GM23338 (cell line): Measurements from ENCODE around the gene BICC1. TPM values are rescaled to one million over a fixed set of nuclear protein-coding genes. Genes with fewer than 3 reads are reported as not detected.

ENCODE experiments used
- ATAC-seq: fragments of 200-7000 bp; cut with Tn5 transposase; 3 replicates; pipeline ENCODE4 v1.9.1; 2020
- DNase-seq: peaks from one replicate; pipeline ENCODE4 v3.0.0-alpha.2; 2015; ENCODE audit warnings: low spot score
- H2AFZ ChIP-seq: fragments of 200-600 bp; sonication (generic); 2 replicates; pipeline ENCODE4 v1.8.0; 2016; ENCODE audit warnings: antibody characterized with exemption, mild to moderate bottlenecking, moderate library complexity
- H3F3A ChIP-seq: fragments of 200-600 bp; sonication (generic); replicated peaks from 2 replicates; pipeline ENCODE4 v1.8.0; 2017; ENCODE audit warnings: antibody characterized with exemption, mixed run types, low read depth
- H3K27ac ChIP-seq: fragments of 200-600 bp; sonication (generic); 2 replicates; pipeline ENCODE4 v1.6.1; 2016; ENCODE audit warnings: low read depth
- H3K27me3 ChIP-seq: fragments of 200-600 bp; sonication (generic); 2 replicates; pipeline ENCODE4 v1.8.0; 2016; ENCODE audit warnings: mild to moderate bottlenecking, mixed run types, moderate library complexity; ENCODE audit not compliant: insufficient read depth
- H3K36me3 ChIP-seq: fragments of 200-600 bp; sonication (generic); 2 replicates; pipeline ENCODE4 v1.8.0; 2016; ENCODE audit warnings: mild to moderate bottlenecking; ENCODE audit not compliant: insufficient read depth
- H3K4me1 ChIP-seq: fragments of 200-600 bp; sonication (generic); 2 replicates; pipeline ENCODE4 v1.8.0; 2016; ENCODE audit warnings: mild to moderate bottlenecking, moderate library complexity; ENCODE audit not compliant: insufficient read depth
- H3K4me2 ChIP-seq: fragments of 200-600 bp; sonication (generic); 2 replicates; pipeline ENCODE4 v1.7.1; 2017; ENCODE audit warnings: mixed run types
- H3K4me3 ChIP-seq: fragments of 200-600 bp; sonication (generic); 2 replicates; pipeline ENCODE4 v1.6.1; 2016; ENCODE audit warnings: mixed run types
- H3K79me2 ChIP-seq: fragments of 200-600 bp; sonication (generic); replicated peaks from 2 replicates; pipeline ENCODE4 v1.8.0; 2017; ENCODE audit warnings: mild to moderate bottlenecking; ENCODE audit not compliant: insufficient read depth
- H3K9me2 ChIP-seq: fragments of 200-600 bp; sonication (generic); 2 replicates; pipeline ENCODE4 v1.8.0; 2017; ENCODE audit not compliant: insufficient read depth
- H4K20me1 ChIP-seq: fragments of 200-600 bp; sonication (generic); replicated peaks from 2 replicates; pipeline ENCODE4 v1.8.0; 2017; ENCODE audit warnings: mild to moderate bottlenecking; ENCODE audit not compliant: insufficient read depth
- H3K27ac Mint-ChIP-seq: 2 replicates; pipeline ENCODE4 v1.8.0; 2020; ENCODE audit warnings: inconsistent platforms, mild to moderate bottlenecking, moderate library complexity, mixed read lengths
- H3K27me3 Mint-ChIP-seq: 3 replicates; pipeline ENCODE4 v1.8.0; 2022; ENCODE audit warnings: low read depth, mild to moderate bottlenecking, moderate library complexity, mixed read lengths, inconsistent platforms; ENCODE audit not compliant: insufficient read depth, poor library complexity
- H3K36me3 Mint-ChIP-seq: 3 replicates; pipeline ENCODE4 v1.8.0; 2021; ENCODE audit warnings: low read depth, mild to moderate bottlenecking, inconsistent platforms, moderate library complexity, mixed read lengths
- H3K4me1 Mint-ChIP-seq: 3 replicates; pipeline ENCODE4 v1.8.0; 2020; ENCODE audit warnings: mild to moderate bottlenecking, inconsistent platforms, mixed read lengths
- H3K4me3 Mint-ChIP-seq: 3 replicates; pipeline ENCODE4 v1.8.0; 2021; ENCODE audit warnings: moderate library complexity, mild to moderate bottlenecking, inconsistent platforms, mixed read lengths
- H3K9me3 Mint-ChIP-seq: 3 replicates; pipeline ENCODE4 v1.8.0; 2020; ENCODE audit warnings: moderate library complexity, mild to moderate bottlenecking, inconsistent platforms, mixed read lengths
- CREB1 ChIP-seq: fragments of 250-450 bp; sonication (Bioruptor Pico); IDR thresholded peaks from 2 replicates; pipeline ENCODE4 v1.5.0; 2020; ENCODE audit warnings: low read depth, mild to moderate bottlenecking, moderate library complexity
- EZH2phosphoT487 ChIP-seq: fragments of 200-600 bp; sonication (generic); IDR thresholded peaks from one replicate; pipeline ENCODE4 v1.8.1; 2018; ENCODE audit warnings: antibody characterized with exemption; ENCODE audit not compliant: unreplicated experiment
- NANOG ChIP-seq: IDR thresholded peaks from 2 replicates; pipeline ENCODE4 v1.6.1; 2016; ENCODE audit warnings: antibody characterized with exemption, borderline replicate concordance
- POLR2AphosphoS5 ChIP-seq: IDR thresholded peaks from 2 replicates; pipeline ENCODE4 v1.6.1; 2016; ENCODE audit warnings: antibody characterized with exemption, low read depth
- STAT1 ChIP-seq: IDR thresholded peaks from one replicate; pipeline ENCODE4 v1.6.1; 2016; ENCODE audit warnings: antibody characterized with exemption; ENCODE audit not compliant: unreplicated experiment
- ZNF114 ChIP-seq: fragments of 250-450 bp; sonication (Bioruptor Pico); IDR thresholded peaks from 2 replicates; pipeline ENCODE4 v1.5.0; 2020; ENCODE audit warnings: mild to moderate bottlenecking, moderate library complexity
- polyA plus RNA-seq: library from polyadenylated mRNA; unstranded; fragments of >200 nt; fragmentation: Nextera tagmentation; extraction: Ambion mirVana; gene quantifications from 2 replicates; pipeline ENCODE4 v1.2.1, GENCODE V29; 2016
- total RNA-seq: library from RNA; depleted of rRNA; stranded (reverse); fragments of >200 nt; shearing (Covaris generic); gene quantifications from 2 replicates; pipeline ENCODE4 v1.2.3, GENCODE V29; 2014
- TF ChIP-seq, protein P1 (sequence below): fragments of 250-450 bp; sonication (Bioruptor Pico); IDR thresholded peaks from 2 replicates; pipeline ENCODE4 v1.5.0; 2020; ENCODE audit warnings: mild to moderate bottlenecking, moderate library complexity
- TF ChIP-seq, protein P2 (sequence below), 2 experiments: fragments of 200-600 bp in 1 of 2; sonication (generic) in 1 of 2; conservative IDR thresholded peaks; 2 replicates each; pipeline versions ENCODE4 v1.5.1 to v1.6.1; 2016 to 2017; ENCODE audit warnings: antibody characterized with exemption in 2 of 2, low read depth in 2 of 2, mild to moderate bottlenecking in 2 of 2, moderate library complexity in 1 of 2

Gene BICC1
- total and polyA plus RNA-seq, 2 experiments from 2014 or later: 1.3 to 2.2 TPM

DNA sequence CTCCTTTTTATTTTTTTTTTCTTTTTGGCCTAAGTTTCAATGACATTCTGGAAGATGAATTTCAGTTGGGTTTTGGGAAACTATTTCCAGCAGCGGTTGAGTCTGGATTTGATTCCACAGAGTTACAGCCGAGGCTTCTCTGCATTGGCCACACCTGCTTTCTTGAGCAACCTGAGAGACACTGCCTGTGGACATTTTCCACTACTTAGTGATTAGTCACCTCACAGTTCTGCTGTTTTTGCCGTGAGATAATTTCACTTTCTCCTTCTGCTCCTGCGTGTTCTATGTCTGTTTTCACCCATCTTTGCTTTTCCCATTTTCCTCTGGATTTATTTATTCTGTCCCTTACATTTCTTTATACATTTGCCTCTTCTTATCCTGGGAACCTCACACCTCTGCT, 243.0 kb downstream of the BICC1 start (continued):
- no peak for TF ChIP-seq NANOG
- TF ChIP-seq EZH2phosphoT487: no peak
- TF ChIP-seq, protein P1, sequence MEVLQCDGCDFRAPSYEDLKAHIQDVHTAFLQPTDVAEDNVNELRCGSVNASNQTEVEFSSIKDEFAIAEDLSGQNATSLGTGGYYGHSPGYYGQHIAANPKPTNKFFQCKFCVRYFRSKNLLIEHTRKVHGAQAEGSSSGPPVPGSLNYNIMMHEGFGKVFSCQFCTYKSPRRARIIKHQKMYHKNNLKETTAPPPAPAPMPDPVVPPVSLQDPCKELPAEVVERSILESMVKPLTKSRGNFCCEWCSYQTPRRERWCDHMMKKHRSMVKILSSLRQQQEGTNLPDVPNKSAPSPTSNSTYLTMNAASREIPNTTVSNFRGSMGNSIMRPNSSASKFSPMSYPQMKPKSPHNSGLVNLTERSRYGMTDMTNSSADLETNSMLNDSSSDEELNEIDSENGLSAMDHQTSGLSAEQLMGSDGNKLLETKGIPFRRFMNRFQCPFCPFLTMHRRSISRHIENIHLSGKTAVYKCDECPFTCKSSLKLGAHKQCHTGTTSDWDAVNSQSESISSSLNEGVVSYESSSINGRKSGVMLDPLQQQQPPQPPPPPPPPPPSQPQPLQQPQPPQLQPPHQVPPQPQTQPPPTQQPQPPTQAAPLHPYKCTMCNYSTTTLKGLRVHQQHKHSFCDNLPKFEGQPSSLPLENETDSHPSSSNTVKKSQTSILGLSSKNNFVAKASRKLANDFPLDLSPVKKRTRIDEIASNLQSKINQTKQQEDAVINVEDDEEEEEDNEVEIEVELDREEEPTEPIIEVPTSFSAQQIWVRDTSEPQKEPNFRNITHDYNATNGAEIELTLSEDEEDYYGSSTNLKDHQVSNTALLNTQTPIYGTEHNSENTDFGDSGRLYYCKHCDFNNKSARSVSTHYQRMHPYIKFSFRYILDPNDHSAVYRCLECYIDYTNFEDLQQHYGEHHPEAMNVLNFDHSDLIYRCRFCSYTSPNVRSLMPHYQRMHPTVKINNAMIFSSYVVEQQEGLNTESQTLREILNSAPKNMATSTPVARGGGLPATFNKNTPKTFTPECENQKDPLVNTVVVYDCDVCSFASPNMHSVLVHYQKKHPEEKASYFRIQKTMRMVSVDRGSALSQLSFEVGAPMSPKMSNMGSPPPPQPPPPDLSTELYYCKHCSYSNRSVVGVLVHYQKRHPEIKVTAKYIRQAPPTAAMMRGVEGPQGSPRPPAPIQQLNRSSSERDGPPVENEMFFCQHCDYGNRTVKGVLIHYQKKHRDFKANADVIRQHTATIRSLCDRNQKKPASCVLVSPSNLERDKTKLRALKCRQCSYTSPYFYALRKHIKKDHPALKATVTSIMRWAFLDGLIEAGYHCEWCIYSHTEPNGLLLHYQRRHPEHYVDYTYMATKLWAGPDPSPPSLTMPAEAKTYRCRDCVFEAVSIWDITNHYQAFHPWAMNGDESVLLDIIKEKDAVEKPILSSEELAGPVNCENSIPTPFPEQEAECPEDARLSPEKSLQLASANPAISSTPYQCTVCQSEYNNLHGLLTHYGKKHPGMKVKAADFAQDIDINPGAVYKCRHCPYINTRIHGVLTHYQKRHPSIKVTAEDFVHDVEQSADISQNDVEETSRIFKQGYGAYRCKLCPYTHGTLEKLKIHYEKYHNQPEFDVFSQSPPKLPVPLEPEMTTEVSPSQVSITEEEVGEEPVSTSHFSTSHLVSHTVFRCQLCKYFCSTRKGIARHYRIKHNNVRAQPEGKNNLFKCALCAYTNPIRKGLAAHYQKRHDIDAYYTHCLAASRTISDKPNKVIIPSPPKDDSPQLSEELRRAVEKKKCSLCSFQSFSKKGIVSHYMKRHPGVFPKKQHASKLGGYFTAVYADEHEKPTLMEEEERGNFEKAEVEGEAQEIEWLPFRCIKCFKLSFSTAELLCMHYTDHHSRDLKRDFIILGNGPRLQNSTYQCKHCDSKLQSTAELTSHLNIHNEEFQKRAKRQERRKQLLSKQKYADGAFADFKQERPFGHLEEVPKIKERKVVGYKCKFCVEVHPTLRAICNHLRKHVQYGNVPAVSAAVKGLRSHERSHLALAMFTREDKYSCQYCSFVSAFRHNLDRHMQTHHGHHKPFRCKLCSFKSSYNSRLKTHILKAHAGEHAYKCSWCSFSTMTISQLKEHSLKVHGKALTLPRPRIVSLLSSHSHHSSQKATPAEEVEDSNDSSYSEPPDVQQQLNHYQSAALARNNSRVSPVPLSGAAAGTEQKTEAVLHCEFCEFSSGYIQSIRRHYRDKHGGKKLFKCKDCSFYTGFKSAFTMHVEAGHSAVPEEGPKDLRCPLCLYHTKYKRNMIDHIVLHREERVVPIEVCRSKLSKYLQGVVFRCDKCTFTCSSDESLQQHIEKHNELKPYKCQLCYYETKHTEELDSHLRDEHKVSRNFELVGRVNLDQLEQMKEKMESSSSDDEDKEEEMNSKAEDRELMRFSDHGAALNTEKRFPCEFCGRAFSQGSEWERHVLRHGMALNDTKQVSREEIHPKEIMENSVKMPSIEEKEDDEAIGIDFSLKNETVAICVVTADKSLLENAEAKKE: no peak
- no peak for TF ChIP-seq STAT1

DNA sequence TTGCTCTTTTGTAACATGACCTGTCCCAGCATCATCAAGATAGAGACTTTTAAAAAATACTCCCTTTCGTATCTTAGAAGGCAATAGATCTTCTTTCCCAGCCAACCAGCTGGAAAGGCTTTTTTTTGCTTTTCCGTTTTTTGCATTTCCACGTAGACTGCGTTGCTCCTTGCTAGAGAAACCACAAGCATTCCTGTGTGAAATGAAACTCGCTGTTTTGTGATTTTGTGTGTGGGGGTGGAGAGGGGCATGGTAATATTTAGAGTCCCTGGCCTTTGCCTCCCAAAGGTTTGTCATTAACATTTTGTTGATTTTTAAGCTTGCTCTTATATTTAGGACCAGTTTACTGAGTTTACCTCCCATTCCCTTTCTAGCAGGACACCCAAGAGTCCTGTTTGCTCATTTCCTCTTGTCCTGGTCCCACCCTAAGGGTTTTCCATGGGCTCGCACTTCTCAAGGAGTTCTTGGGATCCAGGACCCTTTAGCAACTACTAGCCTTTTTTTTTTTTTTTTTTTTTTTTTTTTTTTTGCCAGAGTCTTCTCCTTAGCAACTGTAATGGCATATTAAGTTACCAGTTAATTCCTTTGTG, 243.6 kb downstream of the BICC1 start:
- Histone ChIP-seq H3K27me3 (no peaks in the 10 kb centered on the region), H3K4me3 (no peak overlapping the region), H2AFZ (no peak overlapping the region), H3K9me2 (no peaks in the 10 kb centered on the region), H3K27ac (no peak overlapping the region), H3K36me3 (no peaks in the 10 kb centered on the region), H3F3A (no peaks in the 10 kb centered on the region), H3K4me2 (no peak overlapping the region), H4K20me1 (no peaks in the 10 kb centered on the region), H3K4me1 (0 out of 2 replicates have a peak, but pooled peaks cover 6% of the 10 kb centered on the region), H3K79me2 (no peaks in the 10 kb centered on the region)
- Mint-ChIP-seq H3K27ac (peak overlapping the region; percentile 14; the same call in 1 of the 2 replicates), H3K4me1 (peaks cover 12% of the 10 kb centered on the region; the same call in 2 of the 3 replicates), H3K36me3 (no peaks in the 10 kb centered on the region), H3K9me3 (no peaks in the 10 kb centered on the region), H3K4me3 (no peak overlapping the region), H3K27me3 (peaks cover 3% of the 10 kb centered on the region)
- no peak for DNase-seq
- ATAC-seq: no peak
- TF ChIP-seq, protein P2, sequence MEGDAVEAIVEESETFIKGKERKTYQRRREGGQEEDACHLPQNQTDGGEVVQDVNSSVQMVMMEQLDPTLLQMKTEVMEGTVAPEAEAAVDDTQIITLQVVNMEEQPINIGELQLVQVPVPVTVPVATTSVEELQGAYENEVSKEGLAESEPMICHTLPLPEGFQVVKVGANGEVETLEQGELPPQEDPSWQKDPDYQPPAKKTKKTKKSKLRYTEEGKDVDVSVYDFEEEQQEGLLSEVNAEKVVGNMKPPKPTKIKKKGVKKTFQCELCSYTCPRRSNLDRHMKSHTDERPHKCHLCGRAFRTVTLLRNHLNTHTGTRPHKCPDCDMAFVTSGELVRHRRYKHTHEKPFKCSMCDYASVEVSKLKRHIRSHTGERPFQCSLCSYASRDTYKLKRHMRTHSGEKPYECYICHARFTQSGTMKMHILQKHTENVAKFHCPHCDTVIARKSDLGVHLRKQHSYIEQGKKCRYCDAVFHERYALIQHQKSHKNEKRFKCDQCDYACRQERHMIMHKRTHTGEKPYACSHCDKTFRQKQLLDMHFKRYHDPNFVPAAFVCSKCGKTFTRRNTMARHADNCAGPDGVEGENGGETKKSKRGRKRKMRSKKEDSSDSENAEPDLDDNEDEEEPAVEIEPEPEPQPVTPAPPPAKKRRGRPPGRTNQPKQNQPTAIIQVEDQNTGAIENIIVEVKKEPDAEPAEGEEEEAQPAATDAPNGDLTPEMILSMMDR (conservative IDR thresholded peaks at IDR 0.05; ENCODE audit: low read depth in 2 of 2): no peak
- TF ChIP-seq EZH2phosphoT487 (no peak), POLR2AphosphoS5 (no peak), CREB1 (no peak), ZNF114 (no peak)
